Islet of Langerhans (tissue), 1 donor: ENCODE results near the gene SLC7A1.

Source experiments
- FAIRE-seq: peaks from one replicate; lab custom pipeline; 2011; peaks lifted over from hg19 to GRCh38; lab: Jason Lieb, UNC

The SLC7A1 gene

GRCh38 chr13:29582171-29582570 lies 13.3 kb downstream of the SLC7A1 start:
- FAIRE-seq, result no peak

- no peak for FAIRE-seq
Measured at GRCh38 chr13:29581666-29582065, 13.8 kb downstream of the SLC7A1 start.

GRCh38 chr13:29579094-29579493 lies 16.4 kb downstream of the SLC7A1 start:
- no peak for FAIRE-seq

GRCh38 chr13:29578300-29579085 lies 17.0 kb downstream of the SLC7A1 start:
- no peak for FAIRE-seq

GRCh38 chr13:29577136-29578051 lies 18.1 kb downstream of the SLC7A1 start:
- FAIRE-seq, result no peak

DNA sequence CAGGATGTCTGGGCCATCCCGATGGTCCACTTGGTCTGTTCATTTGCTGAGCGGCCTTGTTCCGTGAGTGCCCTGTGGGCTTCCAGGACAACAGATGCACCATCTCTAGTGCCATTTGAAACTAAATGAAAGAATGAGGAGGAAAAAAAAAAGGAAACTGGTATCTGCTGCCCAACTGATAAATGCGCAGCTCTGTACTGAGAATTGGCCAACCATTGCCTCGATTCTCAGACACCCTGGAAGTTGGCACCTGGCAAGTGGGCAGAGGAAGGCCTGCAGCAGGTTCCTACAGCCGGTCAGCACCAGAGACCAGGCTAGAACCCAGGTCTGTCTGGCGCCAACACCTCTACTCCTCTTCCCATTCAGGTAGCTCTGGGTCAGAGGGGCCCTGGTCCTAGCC lies 18.9 kb downstream of the SLC7A1 start:
- FAIRE-seq, result no peak

GRCh38 chr13:29575098-29575497 lies 20.4 kb downstream of the SLC7A1 start:
- FAIRE-seq, result no peak

DNA sequence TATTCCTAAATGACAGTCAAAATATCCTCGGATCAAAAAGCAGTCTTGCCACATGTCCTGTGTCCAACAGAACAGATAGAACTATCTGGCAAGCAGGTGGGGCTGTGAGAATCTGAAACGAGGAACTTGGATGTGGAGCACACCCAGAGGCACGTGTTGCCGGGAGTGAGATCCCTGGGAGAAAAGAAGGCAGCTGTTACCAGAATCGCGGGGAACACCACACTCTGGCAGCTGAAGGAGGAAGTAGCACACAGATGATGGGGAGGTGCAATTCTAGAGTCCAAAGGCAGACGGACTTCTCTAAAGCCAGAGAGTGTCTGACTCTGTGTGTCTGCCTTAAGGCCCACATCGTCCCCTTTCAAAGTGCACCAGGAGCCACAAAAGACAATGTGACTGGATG lies 22.3 kb downstream of the SLC7A1 start:
- FAIRE-seq, result no peak

DNA sequence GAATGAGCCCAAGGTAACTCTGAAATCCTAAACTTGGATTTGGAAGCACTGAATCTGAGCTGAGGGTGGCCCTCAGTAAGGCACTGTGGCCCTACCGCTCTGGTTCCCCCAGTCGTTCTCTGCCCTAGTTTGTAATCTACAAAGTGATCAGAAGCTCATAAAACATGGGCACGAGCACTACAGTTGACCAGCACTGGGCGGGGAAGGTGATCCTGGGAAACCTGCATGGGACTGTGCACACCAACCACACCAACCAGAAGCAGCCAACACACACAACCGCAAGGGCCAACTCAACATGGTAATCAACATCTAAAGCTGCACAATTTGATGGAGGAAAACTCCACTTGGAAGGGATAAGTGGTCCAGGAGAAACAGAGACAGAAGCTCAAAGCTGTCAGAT lies 22.9 kb downstream of the SLC7A1 start:
- no peak for FAIRE-seq

DNA sequence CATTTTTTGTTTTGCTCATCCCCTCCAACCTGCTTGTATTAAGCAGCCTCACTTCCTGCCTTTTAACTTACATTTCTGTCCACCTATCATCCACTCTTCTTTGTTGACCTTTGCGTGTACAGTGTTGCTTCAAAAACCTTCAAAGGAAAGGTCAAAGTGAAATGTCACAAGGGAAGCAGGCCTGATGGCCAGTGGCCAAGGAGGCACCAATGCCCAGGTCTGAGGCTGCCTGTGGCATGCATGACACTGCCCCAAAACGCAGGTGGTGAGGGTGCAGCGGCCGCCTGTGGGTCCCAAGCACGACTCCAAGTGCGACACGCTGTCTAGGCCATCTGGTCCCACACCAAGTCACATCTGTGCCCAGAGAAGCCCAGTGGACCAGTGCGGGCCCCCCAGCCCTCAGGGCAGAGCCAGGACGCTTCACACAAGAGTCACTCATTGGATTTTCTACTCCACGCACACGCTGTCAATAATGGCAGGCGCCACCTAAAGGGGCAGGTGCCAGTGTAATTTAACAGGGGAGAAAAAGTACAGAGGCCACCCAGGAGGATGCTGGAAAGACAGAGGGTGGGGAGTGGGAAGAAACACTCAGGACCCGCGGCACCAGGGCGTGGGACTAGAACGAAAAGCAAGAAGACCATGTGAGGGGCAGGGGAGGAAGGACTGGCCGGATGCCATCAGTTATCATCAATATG lies 23.5 kb downstream of the SLC7A1 start:
- no peak for FAIRE-seq

DNA sequence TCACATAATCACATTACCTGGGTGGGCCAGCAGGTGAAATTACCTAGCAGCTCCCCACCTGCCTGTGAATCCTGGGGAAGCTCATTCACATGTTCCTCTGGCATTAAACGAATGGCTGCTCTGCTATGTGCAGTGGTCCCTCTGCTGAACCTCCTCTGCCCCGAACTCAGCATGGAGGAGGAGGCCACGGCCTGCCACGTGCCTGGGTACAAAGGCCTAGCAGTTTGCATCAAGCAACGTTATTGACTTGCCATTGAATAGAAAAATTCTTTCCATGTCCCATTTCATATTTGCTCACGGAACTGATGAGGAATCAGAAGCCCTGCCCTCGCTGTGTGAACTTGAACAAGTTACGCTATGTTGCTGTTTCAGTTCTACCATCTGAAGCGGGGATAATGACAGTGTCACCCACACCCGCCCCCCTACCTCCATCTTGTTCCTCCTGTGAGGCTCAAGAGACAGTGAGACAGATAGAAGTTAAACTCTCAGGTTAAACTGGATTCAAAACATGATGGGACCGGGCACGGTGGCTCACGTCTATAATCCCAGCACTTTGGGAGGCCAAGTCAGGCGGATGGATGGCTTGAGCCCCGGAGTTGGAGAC lies 25.3 kb downstream of the SLC7A1 start:
- FAIRE-seq, result no peak

DNA sequence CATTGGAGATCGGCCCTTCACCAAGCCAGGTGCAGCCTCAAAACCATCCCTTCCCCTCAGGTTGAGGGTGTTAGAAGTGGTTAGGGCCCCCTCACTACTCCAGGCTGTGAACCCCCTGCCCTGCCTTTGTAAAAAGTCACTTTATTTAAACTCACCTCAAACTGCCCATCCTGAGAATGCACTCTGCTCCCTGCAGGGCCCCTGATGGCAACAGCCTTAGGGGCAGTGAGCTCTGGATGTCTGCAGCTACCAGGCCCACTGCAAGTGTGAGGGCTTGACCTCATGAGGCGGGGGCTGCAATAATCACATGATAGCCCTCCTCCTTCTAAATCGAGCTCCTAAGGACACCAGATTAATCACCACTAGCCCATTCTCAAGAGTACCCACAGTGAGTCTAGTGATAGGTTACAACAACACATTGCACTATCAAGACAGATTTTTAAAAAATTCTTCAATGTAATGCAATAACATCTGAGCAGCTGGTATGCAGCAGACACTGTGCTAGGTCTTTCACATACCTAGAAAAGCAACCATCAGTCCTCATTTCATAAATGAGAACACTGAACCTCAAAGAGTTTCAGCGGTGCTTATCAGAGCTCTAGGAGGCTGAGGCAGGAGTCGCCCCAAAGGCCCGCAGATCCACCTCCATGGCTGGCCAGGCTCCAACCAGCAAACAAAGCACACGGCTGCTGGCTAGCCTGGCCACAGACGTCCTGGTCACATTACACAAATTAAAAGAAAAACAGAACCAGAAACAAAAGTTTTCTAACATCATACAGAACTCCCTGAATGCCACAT lies 26.0 kb downstream of the SLC7A1 start:
- FAIRE-seq, result no peak

GRCh38 chr13:29568731-29569130 lies 26.8 kb downstream of the SLC7A1 start:
- FAIRE-seq, result no peak

DNA sequence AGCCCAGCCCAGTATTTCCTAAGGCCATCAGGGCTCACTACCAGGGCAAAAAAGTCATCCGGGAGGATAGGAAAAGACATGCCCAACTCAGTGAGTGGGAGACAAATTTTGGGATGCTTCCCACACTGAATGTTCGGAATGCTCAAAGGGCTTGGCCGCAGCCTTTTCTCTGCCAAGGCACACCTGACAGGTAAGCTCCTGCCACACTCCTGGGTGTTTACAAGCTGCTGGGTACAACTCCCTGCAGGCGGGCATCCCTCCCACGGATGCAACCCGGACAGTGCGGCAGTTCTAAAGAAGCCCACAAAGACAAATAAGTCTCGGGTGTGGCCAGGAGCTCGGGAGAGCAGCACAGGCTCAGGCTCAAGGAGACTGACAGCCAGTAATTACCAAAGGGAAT lies 28.1 kb downstream of the SLC7A1 start:
- FAIRE-seq, result no peak

DNA sequence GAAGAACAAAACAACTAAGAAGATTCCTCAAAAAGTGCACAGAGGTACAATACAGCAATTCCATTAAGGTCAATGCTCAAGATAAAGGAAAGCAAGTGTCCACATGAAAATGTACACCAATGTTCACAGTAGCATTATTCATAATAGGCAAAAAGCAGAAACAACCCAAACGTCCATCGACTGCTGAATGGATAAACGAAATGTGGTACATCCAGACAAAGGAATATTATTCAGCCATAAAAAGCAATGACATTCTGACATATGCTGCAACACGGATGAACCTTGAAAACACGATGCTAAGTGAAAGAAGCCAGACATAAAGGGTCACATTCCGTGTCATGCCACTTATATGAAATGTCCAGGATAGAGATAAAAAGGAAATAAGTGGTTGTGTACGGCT lies 29.3 kb downstream of the SLC7A1 start:
- FAIRE-seq, result no peak

DNA sequence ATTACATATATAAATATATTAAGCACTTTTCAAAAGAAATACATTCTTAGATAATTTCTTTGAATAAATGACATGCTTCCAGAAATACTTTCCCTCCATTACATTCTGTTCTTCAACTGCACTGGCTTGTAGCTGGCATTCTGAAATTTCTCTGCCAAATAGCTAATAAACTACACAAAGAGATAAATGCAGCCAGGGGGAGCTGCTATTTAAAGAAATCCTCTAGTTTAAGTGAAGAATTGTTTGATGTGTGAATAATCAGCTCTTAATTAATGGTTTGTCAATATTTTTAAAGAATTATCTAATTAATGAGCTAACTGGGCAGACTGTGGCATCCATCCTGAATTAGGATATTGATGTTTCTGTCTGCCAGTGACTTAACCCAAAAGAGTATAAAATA lies 30.7 kb downstream of the SLC7A1 start:
- FAIRE-seq, result no peak

DNA sequence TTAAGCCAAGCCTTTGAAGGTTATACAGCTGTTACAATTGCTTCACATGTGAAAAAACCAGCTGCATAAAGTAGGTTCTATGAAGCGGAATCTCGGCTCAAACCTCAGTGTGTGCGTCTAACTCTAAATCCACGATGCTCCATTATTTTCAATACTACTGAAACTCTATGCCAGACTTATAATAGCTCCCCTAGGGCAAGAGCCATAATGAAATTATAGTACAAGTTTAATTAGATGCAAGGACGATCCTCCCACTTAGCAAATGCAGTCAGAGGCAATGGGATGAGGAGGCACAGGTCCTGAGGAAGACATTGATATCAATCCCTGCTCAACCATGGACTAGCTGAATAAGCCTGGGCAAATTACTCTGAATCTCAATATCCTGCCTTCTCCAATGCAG lies 31.1 kb downstream of the SLC7A1 start:
- FAIRE-seq, result no peak

DNA sequence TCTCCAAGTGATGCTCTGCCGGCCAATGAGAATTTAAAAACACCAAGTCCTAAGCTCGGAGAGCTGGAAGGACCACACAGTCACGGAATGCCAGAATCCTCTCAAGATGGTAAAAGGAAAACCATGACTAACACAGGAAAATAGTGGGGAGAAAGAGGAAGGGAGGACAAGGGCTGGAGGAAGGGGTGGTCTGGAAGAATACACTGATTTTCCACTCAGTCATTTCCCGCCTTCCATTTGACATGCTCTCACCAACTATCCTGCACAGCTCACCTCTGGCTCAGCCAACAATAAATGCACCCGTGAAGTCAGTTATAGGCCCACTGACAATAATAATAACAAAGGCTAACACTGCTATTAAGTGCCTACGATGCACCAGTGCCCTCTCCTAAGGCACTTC lies 31.5 kb downstream of the SLC7A1 start:
- FAIRE-seq, result no peak

DNA sequence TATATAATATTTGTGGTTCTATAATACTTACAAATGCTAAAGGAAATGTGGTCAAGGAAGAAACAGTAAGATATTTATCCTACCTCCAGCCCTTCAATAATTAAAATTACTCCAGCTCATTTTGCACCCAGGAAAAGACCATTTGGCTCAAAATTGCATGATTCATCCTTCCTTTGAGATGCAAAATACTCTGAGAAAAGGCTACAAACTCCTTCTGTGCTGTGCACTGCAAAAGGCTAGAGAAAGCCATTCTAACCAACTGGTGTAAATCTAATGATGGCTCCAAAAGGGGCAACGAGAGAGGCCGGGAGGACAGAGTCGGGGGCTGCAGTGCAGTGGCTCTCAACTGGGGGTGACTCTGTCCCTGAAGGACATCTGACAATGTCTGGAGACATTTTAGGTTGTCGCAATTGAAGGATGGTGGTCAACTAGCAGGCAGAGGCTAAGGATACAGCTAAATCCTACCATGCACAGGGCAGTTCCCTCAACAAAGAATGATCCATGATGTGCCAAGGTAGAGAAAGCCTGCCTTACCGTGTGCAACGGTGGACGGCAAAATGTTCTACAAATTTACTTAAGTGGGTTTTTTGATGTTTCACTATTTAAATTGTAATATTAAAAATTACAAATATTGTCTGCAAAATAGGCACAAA lies 32.6 kb downstream of the SLC7A1 start:
- no peak for FAIRE-seq

- no peak for FAIRE-seq
Measured at GRCh38 chr13:29561918-29562317, 33.6 kb downstream of the SLC7A1 start.

DNA sequence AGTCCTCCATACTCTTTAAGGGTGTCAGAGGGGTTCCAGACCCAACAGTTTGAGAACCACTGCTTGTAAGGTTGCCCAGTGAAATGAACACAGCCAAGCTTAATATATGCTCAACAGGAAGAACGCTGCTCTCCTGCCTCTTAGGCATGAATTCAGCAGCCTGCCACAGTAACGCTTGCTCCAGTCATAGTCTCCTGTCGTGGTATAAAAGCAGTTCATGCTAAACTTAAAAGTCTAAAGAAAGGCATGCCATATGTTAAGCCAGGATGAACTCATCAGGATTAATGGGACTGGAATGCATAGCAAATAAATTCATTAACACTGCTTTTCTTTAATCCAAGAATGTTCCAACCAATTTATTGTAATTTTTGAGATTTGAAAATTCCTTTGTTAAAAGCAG lies 38.7 kb downstream of the SLC7A1 start:
- no peak for FAIRE-seq
